HG03135 (cell line): ENCODE data around the gene BTK.

ENCODE experiments used
- ATAC-seq: cut with Tn5 transposase; IDR thresholded peaks from one replicate; pipeline ENCODE4 v1.9.1; 2021; ENCODE audit warnings: mild to moderate bottlenecking, moderate library complexity; ENCODE audit not compliant: unreplicated experiment

Gene BTK

DNA sequence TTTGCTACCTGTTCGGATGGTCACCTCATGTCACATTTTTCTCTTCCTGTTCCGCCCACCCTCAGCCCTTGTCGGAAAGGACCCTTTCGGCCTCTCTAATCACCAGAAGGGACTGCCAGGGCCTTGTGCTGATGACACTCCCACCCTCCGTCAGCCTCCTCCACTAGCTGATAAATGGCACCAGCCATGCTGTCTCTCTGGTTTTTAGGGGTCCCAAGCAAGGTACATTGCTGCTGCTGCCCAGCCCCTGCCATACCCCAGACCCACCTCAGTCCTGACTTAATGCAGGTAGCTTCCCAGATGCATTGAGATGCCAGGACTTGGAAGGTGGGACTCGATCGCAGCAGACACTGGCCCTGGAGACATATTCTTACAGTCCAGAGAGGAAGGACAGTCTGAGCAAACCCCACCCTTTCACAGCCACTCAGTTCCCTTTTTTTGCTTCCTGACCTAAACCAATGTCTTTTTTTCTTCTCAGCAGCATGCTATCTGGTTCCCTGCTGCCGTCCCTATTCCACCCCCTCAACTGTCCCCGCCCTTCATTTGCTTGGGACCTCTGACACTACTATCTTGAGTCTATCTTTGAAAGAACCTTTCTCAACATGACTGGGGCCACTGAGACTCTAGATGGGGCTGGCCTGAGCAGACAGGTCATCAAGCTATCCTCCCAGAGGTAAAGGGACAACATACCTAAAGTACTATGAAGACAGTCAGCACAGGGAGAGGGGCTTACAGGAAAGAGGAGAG is at the start of gene BTK:
TSS of gene BTK (minus strand) at position 397 of the 747 bp plus-strand sequence. CDS start 10,907 bp downstream, outside the sequence.
- ATAC-seq: peak; percentile 61

GRCh38 chrX:101430457-101431078 is 44.6 kb upstream of the BTK start:
- ATAC-seq: peak; percentile 76

DNA sequence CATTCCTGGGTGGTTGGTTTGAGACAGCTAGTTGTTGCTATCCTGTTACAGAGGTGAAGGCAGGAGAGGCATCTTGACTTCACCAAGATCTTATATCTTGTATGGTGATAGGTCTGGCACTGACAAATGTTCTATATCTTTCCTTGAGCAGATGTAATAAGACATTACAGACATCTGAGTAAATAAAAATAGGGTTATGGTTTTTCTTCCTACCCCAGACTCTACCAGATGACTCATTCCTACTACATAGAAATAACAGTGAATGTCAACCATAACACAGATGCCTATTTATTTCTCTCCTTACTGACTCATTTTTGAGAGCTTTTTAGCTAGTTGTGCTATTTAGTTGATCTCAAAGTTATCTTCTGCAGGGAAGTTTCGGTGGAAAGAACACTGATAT is 43.9 kb upstream of the BTK start:
- no peak for ATAC-seq

GRCh38 chrX:101427954-101428353 is 42.0 kb upstream of the BTK start:
- no peak for ATAC-seq

DNA sequence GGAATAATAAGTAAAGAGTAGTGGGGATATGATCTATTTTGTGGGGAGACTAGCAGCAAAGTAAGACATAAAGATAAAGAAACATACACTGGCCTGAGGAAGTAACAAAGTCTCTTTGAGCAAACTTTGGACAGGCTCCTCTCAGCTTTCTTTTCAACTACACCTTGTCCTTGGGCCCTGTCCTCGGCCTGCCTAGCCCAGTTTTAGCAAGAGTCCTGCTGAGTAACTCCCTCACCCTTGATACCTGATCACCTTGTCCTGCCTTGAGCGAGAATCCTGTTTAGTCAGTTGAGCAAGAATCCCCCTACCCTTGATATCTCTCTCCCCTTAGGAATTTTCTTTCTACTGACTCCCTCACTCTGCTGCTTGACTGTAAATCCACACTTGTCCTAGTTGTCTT is 33.5 kb upstream of the BTK start:
- no peak for ATAC-seq

- ATAC-seq: peak; percentile 48
These were observed 32.2 kb upstream of the BTK start for GRCh38 chrX:101417981-101418841.

- no peak for ATAC-seq
These were observed 31.2 kb upstream of the BTK start for GRCh38 chrX:101417190-101417589.

GRCh38 chrX:101416691-101417090 is 30.7 kb upstream of the BTK start:
- ATAC-seq: no peak

GRCh38 chrX:101415180-101416145 is 29.5 kb upstream of the BTK start:
- ATAC-seq: peak; percentile 62

GRCh38 chrX:101411984-101412383 is 26.0 kb upstream of the BTK start:
- ATAC-seq: no peak

- ATAC-seq: no peak
These were observed 24.5 kb upstream of the BTK start for GRCh38 chrX:101410461-101410860.

GRCh38 chrX:101409043-101409442 is 23.1 kb upstream of the BTK start:
- no peak for ATAC-seq

- ATAC-seq: peak; percentile 34
These were observed 22.5 kb upstream of the BTK start for GRCh38 chrX:101408532-101408841.

GRCh38 chrX:101407748-101408531 is 21.9 kb upstream of the BTK start, which contains the start of the genes GLA and HNRNPH2:
GLA (minus strand) TSS chrX:101407925; CDS start chrX:101407903, 22 bp downstream.
HNRNPH2 (plus strand) TSS chrX:101408222; CDS start chrX:101411989, 3,767 bp downstream.
- ATAC-seq: peak; percentile 92

- no peak for ATAC-seq
These were observed 21.3 kb upstream of the BTK start for GRCh38 chrX:101407167-101407747.

- no peak for ATAC-seq
These were observed 13.8 kb upstream of the BTK start for GRCh38 chrX:101399825-101400224.

GRCh38 chrX:101398694-101399093 is 12.7 kb upstream of the BTK start:
- ATAC-seq: no peak

GRCh38 chrX:101397779-101398178 is 11.8 kb upstream of the BTK start:
- ATAC-seq: no peak

DNA sequence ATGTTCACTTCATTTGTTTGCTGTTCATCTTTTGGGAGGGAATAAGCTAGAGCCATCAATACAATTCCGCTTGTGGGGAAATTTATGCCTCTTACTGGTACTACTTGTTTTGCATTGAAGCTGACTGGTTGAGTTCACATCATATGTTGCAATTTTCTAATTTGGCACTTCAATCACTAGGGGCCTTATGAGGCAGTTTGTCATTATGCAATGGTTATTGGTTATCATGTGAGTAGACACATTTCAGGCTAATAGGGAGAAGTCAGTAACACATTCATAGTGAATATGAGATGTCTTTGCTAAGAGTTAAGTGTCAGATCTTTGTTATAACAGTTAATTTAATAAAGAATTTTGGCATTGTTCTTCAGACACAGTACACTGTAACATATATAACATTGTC is 9.8 kb upstream of the BTK start:
- no peak for ATAC-seq
